K562 (cell line): Measurements from ENCODE around the gene PARP15. TPM values are rescaled to one million over a fixed set of nuclear protein-coding genes. Genes with fewer than 3 reads are reported as not detected.
"Not testable (repeated sequence)": the region's sequence is repeated elsewhere in the genome, so short reads cannot be mapped to it uniquely, and the experiment has no call there.

Experiments
- ATAC-seq: fragments of 200-7000 bp; cut with Tn5 transposase; 3 replicates; pipeline ENCODE4 v1.9.1; 2020; ENCODE audit warnings: moderate library complexity
- BruUV-seq: library from RNA; stranded (reverse); fragments of 400-500 nt; replicated peaks from 2 replicates; lab custom pipeline; 2021; lab: Mats Ljungman, UMichigan
- CTCF ChIA-PET: fragments of 300-600 bp; formaldehyde crosslinking; extraction: SDS; loops from one replicate; lab custom pipeline; 2021; ENCODE audit warnings: low intra/inter-chr PET ratio; lab: Yijun Ruan, JAX
- POLR2A ChIA-PET: fragments of 300-600, 350-650 bp; sonication (Branson Sonifier 250); formaldehyde crosslinking; extraction: SDS; loops from one replicate; lab custom pipeline; 2021; ENCODE audit warnings: antibody characterized with exemption, inconsistent platforms; lab: Yijun Ruan, JAX
- DNase-seq, 4 experiments: peaks; one replicate each; pipeline versions ENCODE4 v3.0.0 to v3.0.0-alpha.2; 2011 to 2018; ENCODE audit warnings: low spot score in 3 of 4, mixed read lengths in 3 of 4; ENCODE audit errors: extremely low read depth in 1 of 4
- FAIRE-seq: peaks from 2 replicates; lab custom pipeline; 2011; peaks lifted over from hg19 to GRCh38; lab: Jason Lieb, UNC
- H2AFZ ChIP-seq: 2 replicates; pipeline ENCODE4 v1.6.0; 2011; ENCODE audit warnings: low read depth, low read length, control low read depth, inconsistent platforms
- H3K27ac ChIP-seq: fragments of 200-600 bp; 3 replicates; pipeline ENCODE4 v1.8.0; 2011; ENCODE audit warnings: low read depth, mild to moderate bottlenecking, control low read depth, inconsistent platforms, low read length, moderate library complexity, mixed read lengths; ENCODE audit errors: extremely low read depth
- H3K27me3 ChIP-seq, 2 experiments: fragments of 300-600 bp in 1 of 2; 2 replicates in 1 of 2; 3 replicates in 1 of 2; pipeline versions ENCODE4 v1.6.0 to v1.8.0; 2011; ENCODE audit warnings: inconsistent platforms in 2 of 2, low read length in 2 of 2, mild to moderate bottlenecking in 1 of 2, mixed read lengths in 1 of 2, moderate library complexity in 1 of 2; ENCODE audit not compliant: control insufficient read depth in 2 of 2, insufficient read depth in 2 of 2
- H3K36me3 ChIP-seq: fragments of 300-600 bp; 3 replicates; pipeline ENCODE4 v1.8.0; 2011; ENCODE audit warnings: mild to moderate bottlenecking, low read length, inconsistent platforms; ENCODE audit not compliant: control insufficient read depth, insufficient read depth
- H3K4me1 ChIP-seq, 2 experiments: fragments of 200-600 bp in 1 of 2; replicated peaks in 1 of 2; 2 replicates in 1 of 2; 3 replicates in 1 of 2; pipeline versions ENCODE4 v1.5.1 to v1.8.0; 2011; ENCODE audit warnings: inconsistent platforms in 2 of 2, low read length in 2 of 2, mild to moderate bottlenecking in 1 of 2, mixed read lengths in 1 of 2, moderate library complexity in 1 of 2; ENCODE audit not compliant: control insufficient read depth in 2 of 2, insufficient read depth in 2 of 2
- H3K4me2 ChIP-seq: 2 replicates; pipeline ENCODE4 v1.6.1; 2011; ENCODE audit warnings: low read length, control low read depth, inconsistent platforms, mixed read lengths; ENCODE audit not compliant: insufficient read depth
- H3K4me3 ChIP-seq: fragments of 200-600 bp; sonication (generic), shearing (Covaris generic); 2 replicates; pipeline ENCODE4 v1.5.1; 2016; ENCODE audit warnings: control low read depth, inconsistent platforms
- H3K79me2 ChIP-seq: fragments of 200-600 bp; 3 replicates; pipeline ENCODE4 v1.8.0; 2011; ENCODE audit warnings: low read length, inconsistent platforms; ENCODE audit not compliant: control insufficient read depth, insufficient read depth
- H3K9ac ChIP-seq, 2 experiments: 2 replicates each; pipeline versions ENCODE4 v1.6.0 to v1.6.1; 2011; ENCODE audit warnings: low read depth in 2 of 2, low read length in 2 of 2, control low read depth in 1 of 2, inconsistent platforms in 1 of 2, mild to moderate bottlenecking in 1 of 2, mixed read lengths in 1 of 2; ENCODE audit not compliant: insufficient read depth in 1 of 2
- H3K9me1 ChIP-seq: one replicate; pipeline ENCODE4 v1.6.0; 2011; ENCODE audit warnings: inconsistent platforms, mild to moderate bottlenecking, low read length, moderate library complexity; ENCODE audit not compliant: control insufficient read depth, insufficient read depth
- H3K9me3 ChIP-seq: replicated peaks from 2 replicates; pipeline ENCODE4 v1.5.1; 2011; ENCODE audit warnings: low read depth, low read length, inconsistent platforms; ENCODE audit not compliant: control insufficient read depth, insufficient read depth
- H4K20me1 ChIP-seq: replicated peaks from 2 replicates; pipeline ENCODE4 v1.6.1; 2011; ENCODE audit warnings: low read length, inconsistent platforms, mixed read lengths; ENCODE audit not compliant: control insufficient read depth, insufficient read depth
- ATF1 ChIP-seq, 2 experiments: fragments of 450-650 bp in 1 of 2; IDR thresholded peaks; 2 replicates each; pipeline ENCODE4 v1.6.1; 2016; ENCODE audit warnings: missing compliant biosample characterization in 1 of 2, missing genetic modification characterization in 1 of 2
- ESRRA ChIP-seq: fragments of 450-650 bp; IDR thresholded peaks from 2 replicates; pipeline ENCODE4 v1.6.1; 2014; ENCODE audit warnings: low read depth, mild to moderate bottlenecking, moderate library complexity, borderline replicate concordance
- HIVEP1 ChIP-seq: fragments of 250-450 bp; sonication (Bioruptor Pico); IDR thresholded peaks from 2 replicates; pipeline ENCODE4 v1.4.0; 2020; ENCODE audit warnings: mild to moderate bottlenecking
- HNRNPUL1 ChIP-seq: fragments of 200-400 bp; formaldehyde crosslinking; IDR thresholded peaks from 2 replicates; pipeline ENCODE4 v1.6.1; 2017; ENCODE audit warnings: low read length
- HOXB6 ChIP-seq: fragments of 250-450 bp; sonication (Bioruptor Pico); IDR thresholded peaks from 2 replicates; pipeline ENCODE4 v1.5.1; 2022; ENCODE audit warnings: mild to moderate bottlenecking, borderline replicate concordance
- LARP7 ChIP-seq: fragments of 450-650 bp; IDR thresholded peaks from 2 replicates; pipeline ENCODE4 v1.6.1; 2016
- MBD2 ChIP-seq: sonication (generic); IDR thresholded peaks from 2 replicates; pipeline ENCODE4 v1.6.1; 2016; ENCODE audit warnings: low read depth, borderline replicate concordance
- MECOM ChIP-seq: fragments of 250-450 bp; sonication (Bioruptor Pico); IDR thresholded peaks from 2 replicates; pipeline ENCODE4 v1.8.0; 2022; ENCODE audit warnings: inconsistent platforms
- NR2F6 ChIP-seq: fragments of 450-650 bp; formaldehyde crosslinking; IDR thresholded peaks from 2 replicates; pipeline ENCODE4 v1.4.0; 2020; ENCODE audit warnings: mild to moderate bottlenecking
- PTBP1 ChIP-seq: fragments of 200-400 bp; formaldehyde crosslinking; IDR thresholded peaks from 2 replicates; pipeline ENCODE4 v1.6.1; 2017; ENCODE audit warnings: low read depth, low read length
- PTRF ChIP-seq: fragments of 450-650 bp; IDR thresholded peaks from 2 replicates; pipeline ENCODE4 v1.6.1; 2016; ENCODE audit warnings: mild to moderate bottlenecking, missing genetic modification characterization, missing compliant biosample characterization
- RFX5 ChIP-seq: IDR thresholded peaks from 2 replicates; pipeline ENCODE4 v1.6.1; 2011; ENCODE audit warnings: low read depth, mild to moderate bottlenecking, improper control_type of control experiment, low read length
- SRF ChIP-seq, 2 experiments: fragments of 250-450, 450-650 bp in 1 of 2; sonication (Bioruptor Pico) in 1 of 2; sonication (generic) in 1 of 2; formaldehyde crosslinking; IDR thresholded peaks; 2 replicates each; pipeline versions ENCODE4 v1.5.0 to v1.5.1; 2020 to 2022; ENCODE audit warnings: mild to moderate bottlenecking in 1 of 2, missing genetic modification reagents in 1 of 2
- SRSF3 ChIP-seq: fragments of 200-400 bp; formaldehyde crosslinking; IDR thresholded peaks from 2 replicates; pipeline ENCODE4 v1.6.1; 2016; ENCODE audit warnings: mild to moderate bottlenecking, low read length, moderate library complexity; ENCODE audit not compliant: insufficient read depth
- ZNF551 ChIP-seq: fragments of 250-450 bp; sonication (Bioruptor Pico); IDR thresholded peaks from 2 replicates; pipeline ENCODE4 v1.5.0; 2021; ENCODE audit warnings: mild to moderate bottlenecking, moderate library complexity
- ZNF764 ChIP-seq: fragments of 250-450 bp; sonication (Bioruptor Pico); IDR thresholded peaks from 2 replicates; pipeline ENCODE4 v1.4.0; 2020; ENCODE audit warnings: low read depth, mild to moderate bottlenecking, moderate library complexity
- WGBS: fragments of 100-300 bp; shearing (Covaris generic); methylation state at CpG from one replicate; pipeline ENCODE4 v1.1.6; 2016; ENCODE audit warnings: low coverage, mixed read lengths; ENCODE audit not compliant: insufficient coverage; ENCODE audit errors: missing lambda C conversion rate; 5-methylcytosine and 5-hydroxymethylcytosine counted together
- in situ Hi-C: fragments of 300-500 bp; cut with MboI; formaldehyde crosslinking; loops from 4 replicates; pipeline ENCODE4 v1.15.0; 2018; ENCODE audit warnings: inconsistent platforms, mixed read lengths
- intact Hi-C: fragments of 100-400 bp; cut with micrococcal nuclease; formaldehyde crosslinking; loops from 2 replicates; pipeline ENCODE4 v1.14.2; 2022
- polyA plus RNA-seq, 8 experiments: library from polyadenylated mRNA; depleted of rRNA in 4 of 8; stranded (reverse) in 5 of 8; unstranded in 3 of 8; fragments of >200 nt; fragmentation: Nextera tagmentation in 2 of 8; fragmentation: Illumina TruSeq in 1 of 8; extraction: Ambion mirVana in 2 of 8; extraction: Trizol in 1 of 8; gene quantifications; 2 replicates each; pipeline versions ENCODE4 v1.2.1 to v1.2.3, GENCODE V29; 2011 to 2014; ENCODE audit warnings: inconsistent platforms in 1 of 8, missing spikeins in 1 of 8
- total RNA-seq, 7 experiments: library from RNA; depleted of rRNA in 6 of 7; stranded (reverse); fragments of >200 nt in 6 of 7; fragmentation: Illumina TruSeq in 2 of 7; extraction: Trizol in 2 of 7; gene quantifications; 2 replicates each; pipeline versions ENCODE4 v1.2.1 to v1.2.3, GENCODE V29; 2011 to 2021; ENCODE audit warnings: low replicate concordance in 1 of 7
- TF ChIP-seq, protein P1 (sequence below): IDR thresholded peaks from 2 replicates; pipeline ENCODE4 v1.6.1; 2011; ENCODE audit not compliant: insufficient read length; ENCODE audit errors: extremely low read depth

PARP15 gene
- total and polyA plus RNA-seq, 9 of the 15 experiments (the other 6 are each of a cell fraction or from before 2014, with no cell fraction given) = 0.05 to 0.40 (median 0.13) TPM

DNA sequence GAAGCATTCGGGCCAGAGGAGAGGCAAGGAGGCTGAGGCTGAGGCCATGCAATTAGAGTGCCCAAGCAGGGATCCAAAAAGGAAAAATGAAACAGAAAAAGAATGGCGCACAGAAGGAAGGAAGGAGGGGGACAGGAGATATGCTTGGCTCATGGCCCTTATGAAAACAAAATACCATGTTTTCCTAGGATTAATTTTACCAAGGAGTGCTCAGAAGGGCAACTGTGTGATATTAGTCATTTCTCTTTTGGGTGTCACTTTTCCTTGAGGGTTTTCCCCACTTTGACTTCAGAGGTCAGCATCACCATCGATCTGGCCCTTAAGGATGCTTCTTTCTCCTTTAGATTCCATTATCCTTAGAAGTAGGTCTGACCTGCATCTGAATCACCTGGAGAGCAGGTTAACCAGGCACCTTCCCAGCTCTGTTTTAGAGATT is 104.5 kb downstream of the PARP15 start:
- Histone ChIP-seq H3K9me3 (no peaks in the 10 kb centered on the region), H3K4me1 (peaks cover 13 to 17% of the 10 kb centered on the region in 2 experiments; a peak in 4 of 5 replicates), H3K9ac (peak overlapping the region in 1 of 2 experiments; percentile 95; a peak in 1 of 4 replicates), H3K79me2 (peaks cover 12% of the 10 kb centered on the region), H3K27me3 (no peaks in the 10 kb centered on the region), H2AFZ (peak overlapping the region; percentile 91), H3K4me2 (peak overlapping the region; percentile 83), H4K20me1 (no peaks in the 10 kb centered on the region), H3K36me3 (peaks cover 7% of the 10 kb centered on the region; the same call in 2 of the 3 replicates), H3K9me1 (no peaks in the 10 kb centered on the region)
- 76% methylated on average over 2 of the region's 3 CpGs for WGBS
- BruUV-seq = no TSS peak
- DNase-seq (no peak), ATAC-seq (no peak)
- CTCF ChIA-PET = no interaction called here
- in situ Hi-C loops = loop anchor here (10.0 kb wide), 1 partner anchor 287 kb away; no protein-coding TSS in a partner anchor
- POLR2A ChIA-PET = no interaction called here
- no peak for TF ChIP-seq SRSF3
- no peak for TF ChIP-seq RFX5
- TF ChIP-seq, protein P1, sequence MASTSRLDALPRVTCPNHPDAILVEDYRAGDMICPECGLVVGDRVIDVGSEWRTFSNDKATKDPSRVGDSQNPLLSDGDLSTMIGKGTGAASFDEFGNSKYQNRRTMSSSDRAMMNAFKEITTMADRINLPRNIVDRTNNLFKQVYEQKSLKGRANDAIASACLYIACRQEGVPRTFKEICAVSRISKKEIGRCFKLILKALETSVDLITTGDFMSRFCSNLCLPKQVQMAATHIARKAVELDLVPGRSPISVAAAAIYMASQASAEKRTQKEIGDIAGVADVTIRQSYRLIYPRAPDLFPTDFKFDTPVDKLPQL = no peak
- no peak for TF ChIP-seq HNRNPUL1
- TF ChIP-seq ZNF764 (CRISPR knock-in tag) = no peak
- TF ChIP-seq ATF1 (CRISPR knock-in tag; IDR thresholded peaks at IDR 0.05) = no peak
- TF ChIP-seq ATF1 (tag; IDR thresholded peaks at IDR 0.05) = no peak
- no peak for TF ChIP-seq HOXB6
- TF ChIP-seq LARP7 = no peak
- no peak for TF ChIP-seq HIVEP1 (CRISPR knock-in tag)
- no peak for TF ChIP-seq PTRF (tag)
- TF ChIP-seq ZNF551 (CRISPR knock-in tag) = no peak
- no peak for TF ChIP-seq PTBP1
- TF ChIP-seq NR2F6 (CRISPR knock-in tag) = no peak
- no peak for TF ChIP-seq MECOM (CRISPR knock-in tag)
- TF ChIP-seq MBD2 = no peak
- no peak for TF ChIP-seq ESRRA
- no peak for TF ChIP-seq SRF (CRISPR knock-in tag; IDR thresholded peaks at IDR 0.05)
- TF ChIP-seq, all 486 proteins: peak for 0
- no peak overlapping the region for H3K27ac ChIP-seq
- H3K4me3 ChIP-seq = peak overlapping the region; percentile 77; the same call in 1 of the 2 replicates
- intact Hi-C loops = no loop called here
- no peak for FAIRE-seq

DNA sequence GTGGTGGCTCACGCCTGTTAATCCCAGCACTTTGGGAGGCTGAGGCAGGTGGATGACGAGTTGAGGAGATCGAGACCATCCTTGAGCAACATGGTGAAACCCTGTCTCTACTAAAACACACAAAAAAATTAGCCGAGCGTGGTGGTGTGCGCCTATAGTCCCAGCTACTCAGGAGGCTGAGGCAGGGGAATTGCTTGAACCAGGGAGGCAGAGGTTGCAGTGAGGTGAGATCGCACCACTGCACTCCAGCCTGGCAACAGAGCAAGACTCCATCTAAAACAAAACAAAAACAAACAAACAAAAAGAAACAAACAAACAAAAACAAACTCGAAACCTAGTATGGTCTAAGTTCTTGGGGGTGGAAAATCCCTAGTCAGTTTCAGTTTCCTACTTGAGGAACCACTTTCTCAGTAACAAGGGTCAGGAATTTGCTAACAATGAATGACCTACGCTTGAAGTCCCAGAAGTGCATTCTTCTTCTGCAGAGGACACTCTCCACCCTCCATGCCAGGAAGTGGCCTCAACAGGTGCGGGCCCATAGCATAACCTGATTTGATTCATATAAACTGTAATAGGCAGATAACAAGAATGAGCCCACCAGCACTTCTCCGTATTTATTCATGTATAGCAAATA is 105.4 kb downstream of the PARP15 start:
- BruUV-seq, H3K9me1 ChIP-seq, DNase-seq, intact Hi-C loops, ATAC-seq, H3K9ac ChIP-seq, H2AFZ ChIP-seq, H3K4me2 ChIP-seq, CTCF ChIA-PET, FAIRE-seq, H3K9me3 ChIP-seq, H4K20me1 ChIP-seq, H3K27ac ChIP-seq, H3K4me3 ChIP-seq, H3K27me3 ChIP-seq: not testable (repeated sequence)
- in situ Hi-C loops = loop anchor here (10.0 kb wide), 1 partner anchor 288 kb away; no protein-coding TSS in a partner anchor
- peaks cover 13% of the 10 kb centered on the region; the same call in 2 of the 3 replicates for H3K36me3 ChIP-seq
- peaks cover 12% of the 10 kb centered on the region for H3K79me2 ChIP-seq
- POLR2A ChIA-PET = interaction anchor here (0.8 kb wide), 1 partner anchor 267 kb away, joined by 3 read pairs; the partner anchor contains the start of gene WDR5B
- H3K4me1 ChIP-seq = peaks cover 13 to 17% of the 10 kb centered on the region in 2 experiments; a peak in 4 of 5 replicates
- 80% methylated on average over 5 of the region's 11 CpGs for WGBS
